ENCODE results near the gene TMCC2.

- TF ChIP-seq CTCF (conservative IDR thresholded peaks at IDR 0.05; ENCODE audit: low read depth, low read length) (no peak), EZH2 (IDR thresholded peaks at IDR 0.05; ENCODE audit: borderline replicate concordance, low read depth, low read length, poor library complexity, severe bottlenecking) (no peak)
Measured at GRCh38 chr1:205220421-205220820, 7.3 kb upstream of the TMCC2 start.

All from A673 (cell line).